ENCODE data around the gene PPHLN1.
A peak's percentile ranks its signal among the peaks of the same experiment; 100 is the strongest.

Gene PPHLN1

GRCh38 chr12:42410340-42410739, 84.4 kb downstream of the PPHLN1 start:
- H3K4me1 ChIP-seq (ENCODE audit: control insufficient read depth, low read depth, low read length), result no peaks in the 10 kb centered on the region
- H3K9ac ChIP-seq (ENCODE audit: low read length), result no peak overlapping the region
- no peak overlapping the region for H3K56ac ChIP-seq (ENCODE audit: low read length)
- no peak overlapping the region for H3K4me3 ChIP-seq (ENCODE audit: low read length)
- no peak overlapping the region for H3K4me2 ChIP-seq (ENCODE audit: low read length)
- H2BK120ac ChIP-seq (ENCODE audit: low read depth, low read length), result no peak overlapping the region
- no peak overlapping the region for H3K18ac ChIP-seq (ENCODE audit: low read length)
- no peak overlapping the region for H4K8ac ChIP-seq (ENCODE audit: low read depth, low read length)
- no peak overlapping the region for H4K5ac ChIP-seq (ENCODE audit: low read length)
- no peak overlapping the region for H2AK5ac ChIP-seq (ENCODE audit: low read length)
- no peak overlapping the region for H2BK5ac ChIP-seq (ENCODE audit: low read length)
- H3K36me3 ChIP-seq (ENCODE audit: control insufficient read depth, insufficient read depth, low read length), result no peaks in the 10 kb centered on the region
- H3K23ac ChIP-seq (ENCODE audit: low read length), result no peak overlapping the region
- no peak overlapping the region for H3K4ac ChIP-seq (ENCODE audit: low read depth, low read length)
- H2BK15ac ChIP-seq (replicated peaks; ENCODE audit: low read depth), result no peak overlapping the region
- no peaks in the 10 kb centered on the region for H3K79me1 ChIP-seq (ENCODE audit: low read length)
- no peaks in the 10 kb centered on the region for H3K79me2 ChIP-seq (ENCODE audit: control insufficient read depth, insufficient read depth, low read length)
- H3K27me3 ChIP-seq (ENCODE audit: insufficient read depth, low read length, poor library complexity), result no peaks in the 10 kb centered on the region
- DNase-seq, result no peak
- no CpG with 5 or more reads among the region's 1 CpG for WGBS (ENCODE audit: extremely low coverage, insufficient coverage, low lambda C conversion rate)
- H3K27ac ChIP-seq (ENCODE audit: low read depth, low read length), result no peak overlapping the region

DNA sequence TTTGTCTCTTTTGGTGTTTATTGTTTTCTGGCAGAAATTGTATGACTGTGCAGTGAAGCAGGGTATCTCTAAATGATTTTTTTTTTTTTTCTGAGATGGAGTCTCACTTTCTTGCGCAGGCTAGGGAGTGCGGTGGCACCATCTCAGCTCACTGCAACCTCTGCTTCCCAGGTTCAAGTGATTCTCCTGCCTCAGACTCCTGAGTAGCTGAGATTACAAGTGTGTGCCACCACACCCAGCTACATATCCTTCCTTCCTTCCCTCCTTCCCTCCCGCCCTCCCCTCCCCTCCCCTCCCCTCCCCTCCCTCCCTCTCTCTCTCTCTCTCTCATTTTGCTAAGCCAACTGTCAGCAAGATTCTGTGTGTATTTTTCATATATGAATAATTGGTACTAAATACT, 94.4 kb downstream of the PPHLN1 start:
- H4K5ac ChIP-seq (ENCODE audit: low read length), result no peak overlapping the region
- H3K79me1 ChIP-seq (ENCODE audit: low read length), result no peaks in the 10 kb centered on the region
- no peak overlapping the region for H3K56ac ChIP-seq (ENCODE audit: low read length)
- no peaks in the 10 kb centered on the region for H3K4me1 ChIP-seq (ENCODE audit: control insufficient read depth, low read depth, low read length)
- no peak overlapping the region for H4K8ac ChIP-seq (ENCODE audit: low read depth, low read length)
- no peak overlapping the region for H3K4ac ChIP-seq (ENCODE audit: low read depth, low read length)
- H2AK5ac ChIP-seq (ENCODE audit: low read length), result no peak overlapping the region
- H3K4me2 ChIP-seq (ENCODE audit: low read length), result no peak overlapping the region
- no peak for DNase-seq
- H3K4me3 ChIP-seq (ENCODE audit: low read length), result no peak overlapping the region
- no peaks in the 10 kb centered on the region for H3K36me3 ChIP-seq (ENCODE audit: control insufficient read depth, insufficient read depth, low read length)
- H3K18ac ChIP-seq (ENCODE audit: low read length), result no peak overlapping the region
- no peaks in the 10 kb centered on the region for H3K79me2 ChIP-seq (ENCODE audit: control insufficient read depth, insufficient read depth, low read length)
- H2BK15ac ChIP-seq (replicated peaks; ENCODE audit: low read depth), result no peak overlapping the region
- H3K27ac ChIP-seq (ENCODE audit: low read depth, low read length), result no peak overlapping the region
- H3K23ac ChIP-seq (ENCODE audit: low read length), result no peak overlapping the region
- no peak overlapping the region for H2BK120ac ChIP-seq (ENCODE audit: low read depth, low read length)
- H3K27me3 ChIP-seq (ENCODE audit: insufficient read depth, low read length, poor library complexity), result no peaks in the 10 kb centered on the region
- no peak overlapping the region for H2BK5ac ChIP-seq (ENCODE audit: low read length)
- no peak overlapping the region for H3K9ac ChIP-seq (ENCODE audit: low read length)
- WGBS (ENCODE audit: extremely low coverage, insufficient coverage, low lambda C conversion rate), result no CpG with 5 or more reads among the region's 3 CpGs

DNA sequence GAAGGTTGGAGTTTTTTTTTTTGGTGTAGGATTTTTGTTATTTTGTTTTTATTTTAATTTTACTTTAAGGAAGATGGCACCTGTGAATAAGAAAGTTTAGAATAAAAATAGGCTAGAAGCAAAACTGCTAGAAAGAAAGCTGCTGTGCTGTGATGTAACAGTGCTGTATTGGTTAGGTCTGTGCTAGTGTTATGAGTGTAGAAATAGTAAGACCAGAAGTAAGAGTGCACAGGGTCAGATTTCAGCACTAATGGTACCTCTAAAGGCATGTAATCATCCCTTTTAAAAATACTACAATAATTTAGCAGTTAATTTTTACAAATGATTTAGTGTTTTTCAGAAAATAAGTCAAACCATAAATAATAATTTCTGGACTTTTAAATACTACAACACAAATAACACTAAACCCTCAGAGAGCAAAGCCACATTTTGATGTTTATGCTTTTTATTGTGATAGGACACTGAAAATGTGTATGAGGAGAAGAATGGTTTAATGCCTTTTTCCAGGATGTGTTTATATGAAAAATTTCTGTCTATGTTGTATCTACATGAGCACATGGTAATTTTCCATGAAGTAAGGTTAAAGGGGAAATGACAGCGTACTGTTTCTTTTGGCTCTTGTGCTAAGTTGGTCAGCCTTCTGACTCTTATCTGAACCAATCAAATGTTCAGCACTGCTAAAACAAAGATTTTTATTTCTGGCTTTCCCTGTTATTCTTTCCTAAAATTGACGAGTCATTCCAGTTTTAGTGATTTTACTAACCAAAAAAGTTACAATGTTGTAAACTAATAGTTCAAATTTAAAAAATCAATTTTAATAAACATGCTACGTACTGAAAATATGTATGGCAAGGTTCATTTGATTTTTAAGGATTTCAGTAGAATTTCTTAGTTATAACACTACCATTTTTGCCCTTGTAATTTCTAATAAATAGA, 96.1 kb downstream of the PPHLN1 start:
- Histone ChIP-seq H3K23ac (ENCODE audit: low read length) (no peak overlapping the region), H3K4me2 (ENCODE audit: low read length) (no peak overlapping the region), H3K36me3 (ENCODE audit: control insufficient read depth, insufficient read depth, low read length) (no peaks in the 10 kb centered on the region), H3K18ac (ENCODE audit: low read length) (no peak overlapping the region), H2BK15ac (replicated peaks; ENCODE audit: low read depth) (no peak overlapping the region), H3K27ac (ENCODE audit: low read depth, low read length) (no peak overlapping the region), H3K79me2 (ENCODE audit: control insufficient read depth, insufficient read depth, low read length) (no peaks in the 10 kb centered on the region), H3K4me3 (ENCODE audit: low read length) (no peak overlapping the region), H4K8ac (ENCODE audit: low read depth, low read length) (no peak overlapping the region), H3K9ac (ENCODE audit: low read length) (no peak overlapping the region), H3K79me1 (ENCODE audit: low read length) (no peaks in the 10 kb centered on the region), H2BK5ac (ENCODE audit: low read length) (no peak overlapping the region), H3K4me1 (ENCODE audit: control insufficient read depth, low read depth, low read length) (no peaks in the 10 kb centered on the region), H3K4ac (ENCODE audit: low read depth, low read length) (no peak overlapping the region), H3K27me3 (ENCODE audit: insufficient read depth, low read length, poor library complexity) (no peaks in the 10 kb centered on the region), H3K56ac (ENCODE audit: low read length) (no peak overlapping the region), H4K5ac (ENCODE audit: low read length) (no peak overlapping the region), H2BK120ac (ENCODE audit: low read depth, low read length) (no peak overlapping the region), H2AK5ac (ENCODE audit: low read length) (no peak overlapping the region)
- no CpG with 5 or more reads among the region's 3 CpGs for WGBS (ENCODE audit: extremely low coverage, insufficient coverage, low lambda C conversion rate)
- no peak for DNase-seq

GRCh38 chr12:42422785-42423184, 96.8 kb downstream of the PPHLN1 start:
- Histone ChIP-seq H3K4me3 (ENCODE audit: low read length) (no peak overlapping the region), H3K4ac (ENCODE audit: low read depth, low read length) (no peak overlapping the region), H2BK15ac (replicated peaks; ENCODE audit: low read depth) (no peak overlapping the region), H4K8ac (ENCODE audit: low read depth, low read length) (no peak overlapping the region), H3K9ac (ENCODE audit: low read length) (no peak overlapping the region), H3K23ac (ENCODE audit: low read length) (no peak overlapping the region), H3K18ac (ENCODE audit: low read length) (no peak overlapping the region), H3K4me2 (ENCODE audit: low read length) (no peak overlapping the region), H3K36me3 (ENCODE audit: control insufficient read depth, insufficient read depth, low read length) (no peaks in the 10 kb centered on the region), H2BK5ac (ENCODE audit: low read length) (no peak overlapping the region), H4K5ac (ENCODE audit: low read length) (no peak overlapping the region), H2AK5ac (ENCODE audit: low read length) (no peak overlapping the region), H3K4me1 (ENCODE audit: control insufficient read depth, low read depth, low read length) (no peaks in the 10 kb centered on the region), H3K79me1 (ENCODE audit: low read length) (no peaks in the 10 kb centered on the region), H3K27me3 (ENCODE audit: insufficient read depth, low read length, poor library complexity) (no peaks in the 10 kb centered on the region), H3K56ac (ENCODE audit: low read length) (no peak overlapping the region), H2BK120ac (ENCODE audit: low read depth, low read length) (no peak overlapping the region), H3K79me2 (ENCODE audit: control insufficient read depth, insufficient read depth, low read length) (no peaks in the 10 kb centered on the region), H3K27ac (ENCODE audit: low read depth, low read length) (no peak overlapping the region)
- WGBS (ENCODE audit: extremely low coverage, insufficient coverage, low lambda C conversion rate), result no CpG with 5 or more reads among the region's 1 CpG
- DNase-seq, result no peak

DNA sequence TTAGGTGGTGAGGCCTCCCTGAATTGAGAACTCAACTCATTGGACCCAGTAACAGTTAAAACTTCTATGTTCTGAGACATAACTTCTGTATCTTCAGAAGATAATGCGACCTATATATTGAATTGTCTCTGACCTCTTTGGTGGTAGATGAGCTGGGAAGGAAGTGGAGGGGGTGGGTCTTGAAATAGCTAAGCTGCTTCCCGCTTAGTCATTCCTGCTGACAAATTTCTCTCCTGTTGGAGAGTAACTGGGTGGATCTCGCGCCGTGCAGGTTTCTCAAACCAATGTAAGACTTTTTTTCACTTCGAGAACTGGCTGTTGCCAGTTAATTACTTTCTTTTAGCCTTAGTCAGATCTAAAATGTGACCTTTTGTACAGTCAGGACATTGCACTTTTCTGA, 100.8 kb downstream of the PPHLN1 start:
- Histone ChIP-seq H2BK15ac (replicated peaks; ENCODE audit: low read depth) (no peak overlapping the region), H3K36me3 (ENCODE audit: control insufficient read depth, insufficient read depth, low read length) (no peaks in the 10 kb centered on the region), H3K18ac (ENCODE audit: low read length) (no peak overlapping the region), H3K79me1 (ENCODE audit: low read length) (no peaks in the 10 kb centered on the region), H3K4me1 (ENCODE audit: control insufficient read depth, low read depth, low read length) (no peaks in the 10 kb centered on the region), H3K4me3 (ENCODE audit: low read length) (no peak overlapping the region), H2BK5ac (ENCODE audit: low read length) (no peak overlapping the region), H3K9ac (ENCODE audit: low read length) (no peak overlapping the region), H3K79me2 (ENCODE audit: control insufficient read depth, insufficient read depth, low read length) (no peaks in the 10 kb centered on the region), H3K56ac (ENCODE audit: low read length) (no peak overlapping the region), H2BK120ac (ENCODE audit: low read depth, low read length) (no peak overlapping the region), H2AK5ac (ENCODE audit: low read length) (no peak overlapping the region), H3K4ac (ENCODE audit: low read depth, low read length) (no peak overlapping the region), H3K4me2 (ENCODE audit: low read length) (no peak overlapping the region), H3K23ac (ENCODE audit: low read length) (no peak overlapping the region), H3K27me3 (ENCODE audit: insufficient read depth, low read length, poor library complexity) (no peaks in the 10 kb centered on the region), H3K27ac (ENCODE audit: low read depth, low read length) (no peak overlapping the region), H4K8ac (ENCODE audit: low read depth, low read length) (no peak overlapping the region), H4K5ac (ENCODE audit: low read length) (no peak overlapping the region)
- no CpG with 5 or more reads among the region's 6 CpGs for WGBS (ENCODE audit: extremely low coverage, insufficient coverage, low lambda C conversion rate)
- DNase-seq, result peak; percentile 90

DNA sequence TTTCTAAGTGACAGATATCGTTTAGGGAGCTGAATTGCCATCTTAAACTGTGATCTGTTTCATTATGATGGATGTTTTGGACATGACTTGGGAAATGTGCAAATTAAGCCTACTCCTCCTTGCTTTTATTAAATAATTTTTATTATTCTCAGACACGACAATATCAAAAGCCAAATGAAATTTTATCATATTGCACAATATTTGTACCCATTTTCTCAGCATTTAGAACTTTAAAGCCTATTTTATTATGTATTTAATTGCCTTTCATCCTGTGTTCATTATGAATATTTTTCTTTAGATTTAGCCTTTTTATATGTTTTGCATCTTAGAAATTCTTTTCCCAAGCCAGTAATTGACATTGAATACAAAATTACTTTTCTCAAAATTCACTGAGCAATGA, 102.9 kb downstream of the PPHLN1 start:
- no CpG with 5 or more reads among the region's 2 CpGs for WGBS (ENCODE audit: extremely low coverage, insufficient coverage, low lambda C conversion rate)
- Histone ChIP-seq H2BK5ac (ENCODE audit: low read length) (no peak overlapping the region), H3K23ac (ENCODE audit: low read length) (no peak overlapping the region), H3K4me1 (ENCODE audit: control insufficient read depth, low read depth, low read length) (no peaks in the 10 kb centered on the region), H3K56ac (ENCODE audit: low read length) (no peak overlapping the region), H3K79me2 (ENCODE audit: control insufficient read depth, insufficient read depth, low read length) (no peaks in the 10 kb centered on the region), H3K4ac (ENCODE audit: low read depth, low read length) (no peak overlapping the region), H2BK15ac (replicated peaks; ENCODE audit: low read depth) (no peak overlapping the region), H4K8ac (ENCODE audit: low read depth, low read length) (no peak overlapping the region), H3K18ac (ENCODE audit: low read length) (no peak overlapping the region), H4K5ac (ENCODE audit: low read length) (no peak overlapping the region), H3K27ac (ENCODE audit: low read depth, low read length) (no peak overlapping the region), H3K36me3 (ENCODE audit: control insufficient read depth, insufficient read depth, low read length) (no peaks in the 10 kb centered on the region), H3K4me3 (ENCODE audit: low read length) (no peak overlapping the region), H3K4me2 (ENCODE audit: low read length) (no peak overlapping the region), H2AK5ac (ENCODE audit: low read length) (no peak overlapping the region), H3K79me1 (ENCODE audit: low read length) (no peaks in the 10 kb centered on the region), H2BK120ac (ENCODE audit: low read depth, low read length) (no peak overlapping the region), H3K27me3 (ENCODE audit: insufficient read depth, low read length, poor library complexity) (no peaks in the 10 kb centered on the region), H3K9ac (ENCODE audit: low read length) (no peak overlapping the region)
- no peak for DNase-seq

All from mesendoderm (in vitro differentiated cells).